ENCODE data around the gene HOXB3. TPM values are rescaled to one million over a fixed set of nuclear protein-coding genes. Genes with fewer than 3 reads are reported as not detected.

Gene HOXB3
- total RNA-seq, 6 donors from 2014 or later, result 2.9 to 12.6 (median 7.9) TPM

GRCh38 chr17:48543107-48543853 is 46.8 kb downstream of the HOXB3 start:
- TF ChIP-seq POLR2AphosphoS5 (IDR thresholded peaks at IDR 0.05) (no peak), EP300 (IDR thresholded peaks at IDR 0.05) (no peak), POLR2A (IDR thresholded peaks at IDR 0.05) (peak in 1 of 4 donors; percentile 17)
- TF ChIP-seq, protein P1, sequence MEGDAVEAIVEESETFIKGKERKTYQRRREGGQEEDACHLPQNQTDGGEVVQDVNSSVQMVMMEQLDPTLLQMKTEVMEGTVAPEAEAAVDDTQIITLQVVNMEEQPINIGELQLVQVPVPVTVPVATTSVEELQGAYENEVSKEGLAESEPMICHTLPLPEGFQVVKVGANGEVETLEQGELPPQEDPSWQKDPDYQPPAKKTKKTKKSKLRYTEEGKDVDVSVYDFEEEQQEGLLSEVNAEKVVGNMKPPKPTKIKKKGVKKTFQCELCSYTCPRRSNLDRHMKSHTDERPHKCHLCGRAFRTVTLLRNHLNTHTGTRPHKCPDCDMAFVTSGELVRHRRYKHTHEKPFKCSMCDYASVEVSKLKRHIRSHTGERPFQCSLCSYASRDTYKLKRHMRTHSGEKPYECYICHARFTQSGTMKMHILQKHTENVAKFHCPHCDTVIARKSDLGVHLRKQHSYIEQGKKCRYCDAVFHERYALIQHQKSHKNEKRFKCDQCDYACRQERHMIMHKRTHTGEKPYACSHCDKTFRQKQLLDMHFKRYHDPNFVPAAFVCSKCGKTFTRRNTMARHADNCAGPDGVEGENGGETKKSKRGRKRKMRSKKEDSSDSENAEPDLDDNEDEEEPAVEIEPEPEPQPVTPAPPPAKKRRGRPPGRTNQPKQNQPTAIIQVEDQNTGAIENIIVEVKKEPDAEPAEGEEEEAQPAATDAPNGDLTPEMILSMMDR (IDR thresholded peaks at IDR 0.05), result peak in 2 of 6 experiments; percentile 5 to 31
- Histone ChIP-seq H3K36me3 (no peaks in the 10 kb centered on the region), H3K4me3 (peak overlapping the region; percentile 42 to 60 (median 51)), H3K27me3 (peaks cover 0 to 41% (median 22%) of the 10 kb centered on the region in 4 donors), H3K27ac (peak overlapping the region; percentile 81 to 90 (median 88)), H3K4me1 (peaks cover 12 to 29% (median 18%) of the 10 kb centered on the region in 4 donors), H3K9me3 (no peaks in the 10 kb centered on the region)
- WGBS, 2 donors, result 3 to 6% methylated on average over 25 to 67 of the region's 72 CpGs
- peak; percentile 5 to 27 for ATAC-seq (ENCODE audit: low FRiP score in 2 of 2)
- peak in 1 of 2 donors; percentile 90 for DNase-seq

GRCh38 chr17:48542698-48543106 is 47.3 kb downstream of the HOXB3 start:
- no peaks in the 10 kb centered on the region for H3K36me3 ChIP-seq
- peaks cover 0 to 41% (median 22%) of the 10 kb centered on the region in 4 donors for H3K27me3 ChIP-seq
- WGBS, 2 donors, result 6 to 7% methylated on average over 12 of the region's 12 CpGs
- H3K27ac ChIP-seq, result peak overlapping the region; percentile 81 to 90 (median 88)
- no peak for TF ChIP-seq POLR2A (IDR thresholded peaks at IDR 0.05)
- no peak for TF ChIP-seq EP300 (IDR thresholded peaks at IDR 0.05)
- no peak for TF ChIP-seq POLR2AphosphoS5 (IDR thresholded peaks at IDR 0.05)
- TF ChIP-seq, protein P1 (IDR thresholded peaks at IDR 0.05), result no peak
- peaks cover 11 to 29% (median 18%) of the 10 kb centered on the region in 4 donors for H3K4me1 ChIP-seq
- H3K4me3 ChIP-seq, result peak overlapping the region; percentile 42 to 60 (median 51)
- H3K9me3 ChIP-seq, result no peaks in the 10 kb centered on the region
- DNase-seq, result no peak
- no peak for ATAC-seq (ENCODE audit: low FRiP score in 2 of 2)

- peaks cover 0 to 41% (median 22%) of the 10 kb centered on the region in 4 donors for H3K27me3 ChIP-seq
- DNase-seq, result no peak
- peaks cover 9 to 29% (median 18%) of the 10 kb centered on the region in 4 donors for H3K4me1 ChIP-seq
- no peaks in the 10 kb centered on the region for H3K36me3 ChIP-seq
- 8 to 22% methylated on average over 17 to 27 of the region's 27 CpGs for WGBS, 2 donors
- ATAC-seq (ENCODE audit: low FRiP score in 2 of 2), result no peak
- peak overlapping the region; percentile 81 to 90 (median 88) for H3K27ac ChIP-seq
- H3K9me3 ChIP-seq, result no peaks in the 10 kb centered on the region
- H3K4me3 ChIP-seq, result peak overlapping the region in 3 of 4 donors; percentile 42 to 60 (median 53)
- no peak for TF ChIP-seq POLR2AphosphoS5 (IDR thresholded peaks at IDR 0.05)
- no peak for TF ChIP-seq POLR2A (IDR thresholded peaks at IDR 0.05)
- no peak for TF ChIP-seq EP300 (IDR thresholded peaks at IDR 0.05)
- TF ChIP-seq, protein P1 (IDR thresholded peaks at IDR 0.05), result no peak
Observed at GRCh38 chr17:48542114-48542656, 47.9 kb downstream of the HOXB3 start.

GRCh38 chr17:48541577-48542113 is 48.4 kb downstream of the HOXB3 start:
- H3K4me1 ChIP-seq, result peaks cover 9 to 29% (median 18%) of the 10 kb centered on the region in 4 donors
- H3K4me3 ChIP-seq, result peak overlapping the region in 3 of 4 donors; percentile 42 to 60 (median 53)
- H3K27me3 ChIP-seq, result peaks cover 0 to 41% (median 22%) of the 10 kb centered on the region in 4 donors
- H3K9me3 ChIP-seq, result no peaks in the 10 kb centered on the region
- H3K36me3 ChIP-seq, result no peaks in the 10 kb centered on the region
- ATAC-seq (ENCODE audit: low FRiP score in 2 of 2), result peak; percentile 61 to 76
- whole genome bisulfite sequencing, 2 donors, result 6 to 16% methylated on average over 27 to 31 of the region's 36 CpGs
- DNase-seq, result peak in 1 of 2 donors; percentile 92
- TF ChIP-seq POLR2AphosphoS5 (IDR thresholded peaks at IDR 0.05) (no peak), POLR2A (IDR thresholded peaks at IDR 0.05) (peak in 1 of 4 donors; percentile 12)
- H3K27ac ChIP-seq, result peak overlapping the region; percentile 81 to 90 (median 88)

DNA sequence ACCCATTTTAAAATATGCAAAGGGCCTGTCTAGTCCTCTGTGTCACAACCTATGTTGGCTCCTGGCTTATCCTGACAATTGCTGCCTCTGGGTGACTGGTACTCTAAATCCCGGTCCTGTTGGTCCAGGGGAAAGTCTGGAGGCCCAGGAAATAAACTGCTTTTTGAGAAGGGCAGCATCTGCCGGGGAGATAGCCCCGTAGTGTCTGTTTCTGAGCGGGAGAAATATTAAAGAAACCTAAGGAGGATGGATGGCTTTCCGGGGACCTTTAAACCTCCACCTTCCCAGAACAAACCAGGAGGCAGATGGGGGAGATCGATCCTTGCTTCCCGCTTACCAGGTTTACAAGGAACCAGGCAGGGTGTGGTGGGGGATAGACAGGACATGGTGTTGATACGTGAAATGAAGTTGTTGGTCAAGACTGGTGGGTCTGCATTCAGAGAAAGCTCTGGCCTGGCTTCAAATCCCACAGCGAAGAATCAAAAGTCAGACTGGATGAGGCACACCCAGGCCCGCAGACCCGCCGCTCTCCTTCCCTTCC is 48.9 kb downstream of the HOXB3 start:
- TF ChIP-seq, protein P1 (IDR thresholded peaks at IDR 0.05), result no peak
- no peak for TF ChIP-seq POLR2A (IDR thresholded peaks at IDR 0.05)
- no peak for TF ChIP-seq POLR2AphosphoS5 (IDR thresholded peaks at IDR 0.05)
- TF ChIP-seq EP300 (IDR thresholded peaks at IDR 0.05), result no peak
- ATAC-seq (ENCODE audit: low FRiP score in 2 of 2) (peak in 1 of 2 donors; percentile 7), DNase-seq (no peak)
- Histone ChIP-seq H3K4me1 (peaks cover 9 to 29% (median 18%) of the 10 kb centered on the region in 4 donors), H3K27me3 (peaks cover 0 to 41% (median 22%) of the 10 kb centered on the region in 4 donors), H3K36me3 (no peaks in the 10 kb centered on the region), H3K9me3 (no peaks in the 10 kb centered on the region), H3K4me3 (peak overlapping the region in 3 of 4 donors; percentile 42 to 60 (median 53)), H3K27ac (peak overlapping the region; percentile 81 to 90 (median 88))
- 23 to 29% methylated on average over 12 of the region's 12 CpGs for WGBS, 2 donors

All from upper lobe of left lung (tissue), 6 donors.